ENCODE data around the gene SOX14. TPM values are rescaled to one million over a fixed set of nuclear protein-coding genes. Genes with fewer than 3 reads are reported as not detected.

The SOX14 gene
- polyA plus RNA-seq, 1 of the 3 experiments (the other 2 are of a cell fraction) = not detected

DNA sequence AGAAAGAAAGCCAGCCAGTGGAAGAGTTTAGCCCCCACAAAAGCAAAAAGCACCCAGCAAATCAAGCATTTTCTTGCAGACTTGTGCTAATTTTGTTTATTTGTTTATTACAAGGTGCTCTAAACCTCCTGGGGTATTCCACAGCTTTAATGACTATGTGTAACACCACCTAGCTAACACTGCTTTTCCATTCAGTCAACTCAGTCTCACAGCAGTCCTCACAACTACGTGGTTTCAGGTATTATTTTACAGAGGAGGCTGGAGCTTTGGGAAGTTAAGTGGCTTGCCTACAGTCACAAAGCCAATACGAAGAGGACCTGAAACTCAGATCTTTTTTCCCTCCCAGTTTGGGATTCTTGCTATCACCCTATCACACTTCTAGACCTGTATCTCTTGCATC lies 14.8 kb downstream of the SOX14 start:
- Histone ChIP-seq H2AFZ (ENCODE audit: low read depth) (no peak overlapping the region), H3F3A (replicated peaks; ENCODE audit: insufficient read depth) (no peaks in the 10 kb centered on the region), H3K4me2 (no peak overlapping the region), H3K9me2 (no peaks in the 10 kb centered on the region), H3K79me2 (ENCODE audit: insufficient read depth) (no peaks in the 10 kb centered on the region), H3K27ac (ENCODE audit: low read depth in 2 of 2, low read length in 1 of 2) (no peak overlapping the region), H3K4me1 (ENCODE audit: control insufficient read depth in 1 of 2, insufficient read depth in 2 of 2, low read depth in 1 of 2, low read length in 1 of 2) (no peaks in the 10 kb centered on the region), H4K20me1 (ENCODE audit: insufficient read depth) (no peaks in the 10 kb centered on the region), H3K4me3 (ENCODE audit: low read depth in 2 of 2, low read length in 1 of 2) (no peak overlapping the region), H3K9me3 (no peaks in the 10 kb centered on the region), H3K36me3 (replicated peaks in 1 of 2; ENCODE audit: control insufficient read depth in 1 of 2, insufficient read depth in 2 of 2, low read length in 1 of 2) (no peaks in the 10 kb centered on the region), H3K9ac (no peak overlapping the region), H3K27me3 (ENCODE audit: insufficient read depth) (no peaks in the 10 kb centered on the region)
- CTCF ChIA-PET = no interaction called here
- POLR2A ChIA-PET = no interaction called here
- WGBS (ENCODE audit: low lambda C conversion rate) = 16% methylated on average over 2 of the region's 2 CpGs
- TF ChIP-seq YY1 (IDR thresholded peaks at IDR 0.05; ENCODE audit: low read depth) (no peak), EZH2phosphoT487 (IDR thresholded peaks at IDR 0.05; ENCODE audit: borderline replicate concordance, low read depth) (no peak), FOXM1 (IDR thresholded peaks at IDR 0.05; ENCODE audit: low read depth) (no peak), TAF1 (IDR thresholded peaks at IDR 0.05; ENCODE audit: borderline replicate concordance, low read depth, low read length) (no peak), JUND (IDR thresholded peaks at IDR 0.05) (no peak), POLR2AphosphoS5 (IDR thresholded peaks at IDR 0.05; ENCODE audit: low read depth, low read length) (no peak), NFIC (IDR thresholded peaks at IDR 0.05; ENCODE audit: borderline replicate concordance) (no peak), GATA2 (CRISPR knock-in tag; IDR thresholded peaks at IDR 0.05) (no peak), RFX5 (IDR thresholded peaks at IDR 0.05; ENCODE audit: low read length) (no peak), MXI1 (IDR thresholded peaks at IDR 0.05; ENCODE audit: low read depth, low read length) (no peak), SMC3 (IDR thresholded peaks at IDR 0.05; ENCODE audit: low read depth, low read length) (no peak), NRF1 (IDR thresholded peaks at IDR 0.05; ENCODE audit: low read depth, low read length) (no peak), RXRA (IDR thresholded peaks at IDR 0.05; ENCODE audit: borderline replicate concordance, low read depth) (no peak), MEF2A (IDR thresholded peaks at IDR 0.05; ENCODE audit: borderline replicate concordance, low read depth) (no peak), SIN3A (IDR thresholded peaks at IDR 0.05; ENCODE audit: borderline replicate concordance, low read depth, low read length) (no peak), RCOR1 (IDR thresholded peaks at IDR 0.05; ENCODE audit: low read length) (no peak)
- TF ChIP-seq, protein P1, sequence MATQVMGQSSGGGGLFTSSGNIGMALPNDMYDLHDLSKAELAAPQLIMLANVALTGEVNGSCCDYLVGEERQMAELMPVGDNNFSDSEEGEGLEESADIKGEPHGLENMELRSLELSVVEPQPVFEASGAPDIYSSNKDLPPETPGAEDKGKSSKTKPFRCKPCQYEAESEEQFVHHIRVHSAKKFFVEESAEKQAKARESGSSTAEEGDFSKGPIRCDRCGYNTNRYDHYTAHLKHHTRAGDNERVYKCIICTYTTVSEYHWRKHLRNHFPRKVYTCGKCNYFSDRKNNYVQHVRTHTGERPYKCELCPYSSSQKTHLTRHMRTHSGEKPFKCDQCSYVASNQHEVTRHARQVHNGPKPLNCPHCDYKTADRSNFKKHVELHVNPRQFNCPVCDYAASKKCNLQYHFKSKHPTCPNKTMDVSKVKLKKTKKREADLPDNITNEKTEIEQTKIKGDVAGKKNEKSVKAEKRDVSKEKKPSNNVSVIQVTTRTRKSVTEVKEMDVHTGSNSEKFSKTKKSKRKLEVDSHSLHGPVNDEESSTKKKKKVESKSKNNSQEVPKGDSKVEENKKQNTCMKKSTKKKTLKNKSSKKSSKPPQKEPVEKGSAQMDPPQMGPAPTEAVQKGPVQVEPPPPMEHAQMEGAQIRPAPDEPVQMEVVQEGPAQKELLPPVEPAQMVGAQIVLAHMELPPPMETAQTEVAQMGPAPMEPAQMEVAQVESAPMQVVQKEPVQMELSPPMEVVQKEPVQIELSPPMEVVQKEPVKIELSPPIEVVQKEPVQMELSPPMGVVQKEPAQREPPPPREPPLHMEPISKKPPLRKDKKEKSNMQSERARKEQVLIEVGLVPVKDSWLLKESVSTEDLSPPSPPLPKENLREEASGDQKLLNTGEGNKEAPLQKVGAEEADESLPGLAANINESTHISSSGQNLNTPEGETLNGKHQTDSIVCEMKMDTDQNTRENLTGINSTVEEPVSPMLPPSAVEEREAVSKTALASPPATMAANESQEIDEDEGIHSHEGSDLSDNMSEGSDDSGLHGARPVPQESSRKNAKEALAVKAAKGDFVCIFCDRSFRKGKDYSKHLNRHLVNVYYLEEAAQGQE (IDR thresholded peaks at IDR 0.05; ENCODE audit: low read depth, low read length) = no peak
- TF ChIP-seq, protein P2, sequence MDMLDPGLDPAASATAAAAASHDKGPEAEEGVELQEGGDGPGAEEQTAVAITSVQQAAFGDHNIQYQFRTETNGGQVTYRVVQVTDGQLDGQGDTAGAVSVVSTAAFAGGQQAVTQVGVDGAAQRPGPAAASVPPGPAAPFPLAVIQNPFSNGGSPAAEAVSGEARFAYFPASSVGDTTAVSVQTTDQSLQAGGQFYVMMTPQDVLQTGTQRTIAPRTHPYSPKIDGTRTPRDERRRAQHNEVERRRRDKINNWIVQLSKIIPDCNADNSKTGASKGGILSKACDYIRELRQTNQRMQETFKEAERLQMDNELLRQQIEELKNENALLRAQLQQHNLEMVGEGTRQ (IDR thresholded peaks at IDR 0.05; ENCODE audit: borderline replicate concordance, low read depth, low read length) = no peak
- TF ChIP-seq, protein P3, sequence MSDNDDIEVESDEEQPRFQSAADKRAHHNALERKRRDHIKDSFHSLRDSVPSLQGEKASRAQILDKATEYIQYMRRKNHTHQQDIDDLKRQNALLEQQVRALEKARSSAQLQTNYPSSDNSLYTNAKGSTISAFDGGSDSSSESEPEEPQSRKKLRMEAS (IDR thresholded peaks at IDR 0.05; ENCODE audit: low read depth) = no peak
- DNase-seq = no peak

Measured in SK-N-SH (cell line).